Esophagus squamous epithelium (tissue), 5 donors: ENCODE data around the gene SCYGR7. TPM values are rescaled to one million over a fixed set of nuclear protein-coding genes. Genes with fewer than 3 reads are reported as not detected.
A peak's percentile ranks its signal among the peaks of the same experiment; 100 is the strongest.

Experiments
- DNase-seq: peaks from one replicate; lab custom pipeline; 2025; lab: John Stamatoyannopoulos, UW
- H3K27ac ChIP-seq, 4 donors: fragments of 200-600 bp; sonication (generic); one replicate each; pipeline ENCODE4 v1.5.1; 2016 to 2019; ENCODE audit warnings: mild to moderate bottlenecking in 1 of 4
- H3K27me3 ChIP-seq, 4 donors: fragments of 200-600 bp; sonication (generic); 1 replicate in 3 of 4; 2 replicates in 1 of 4; pipeline versions ENCODE4 v1.5.1 to v1.6.0; 2017 to 2021; ENCODE audit warnings: antibody characterized with exemption in 1 of 4
- H3K36me3 ChIP-seq, 3 donors: fragments of 200-600 bp; sonication (generic); one replicate each; pipeline ENCODE4 v1.5.1; 2016 to 2019
- H3K4me1 ChIP-seq, 3 donors: fragments of 200-600 bp; sonication (generic); one replicate each; pipeline ENCODE4 v1.5.1; 2017 to 2019
- H3K4me3 ChIP-seq, 4 donors: fragments of 200-600 bp; sonication (generic); 1 replicate in 3 of 4; 2 replicates in 1 of 4; pipeline ENCODE4 v1.5.1; 2016 to 2019; ENCODE audit warnings: mild to moderate bottlenecking in 2 of 4, moderate library complexity in 1 of 4
- H3K9me3 ChIP-seq, 3 donors: fragments of 200-600 bp; sonication (generic); one replicate each; pipeline ENCODE4 v1.5.1; 2016 to 2019
- CTCF ChIP-seq, 6 experiments: fragments of 450-650 bp in 4 of 6; fragments of 200-600 bp in 2 of 6; sonication (generic) in 2 of 6; IDR thresholded peaks; one replicate each; pipeline ENCODE4 v1.5.1; 2016 to 2019; ENCODE audit warnings: antibody characterized with exemption in 6 of 6, mild to moderate bottlenecking in 4 of 6, moderate library complexity in 4 of 6
- POLR2A ChIP-seq, 4 donors: fragments of 450-650 bp; IDR thresholded peaks; one replicate each; pipeline ENCODE4 v1.6.1; 2017; ENCODE audit warnings: antibody characterized with exemption in 4 of 4, mild to moderate bottlenecking in 4 of 4, moderate library complexity in 3 of 4
- WGBS, 2 donors: methylation state at CpG; one replicate each; pipeline ENCODE4 v1.1.5; 2018; 5-methylcytosine and 5-hydroxymethylcytosine counted together
- intact Hi-C: fragments of 100-400 bp; cut with DNase I; formaldehyde crosslinking; loops from one replicate; pipeline ENCODE4 v1.15.0; 2022
- small RNA-seq, 4 donors: library from RNA; depleted of rRNA; stranded (forward); fragments of <200 nt; gene quantifications; one replicate each; pipeline ENCODE3, GENCODE V24; 2016
- total RNA-seq, 4 donors: library from RNA; depleted of rRNA; stranded (reverse); fragments of >200 nt; gene quantifications; one replicate each; pipeline ENCODE4 v1.1.0, GENCODE V29; 2016
- donor health status: DM: yes; HTN: yes; CAD: no.

Gene SCYGR7
- total RNA-seq, 4 donors from 2014 or later: not detected

GRCh38 chr2:227767830-227768229 is 39.7 kb downstream of the SCYGR7 start:
- H3K27ac ChIP-seq: no peak overlapping the region
- peaks cover 0 to 9% (median 4%) of the 10 kb centered on the region in 3 donors for H3K4me1 ChIP-seq
- H3K27me3 ChIP-seq: no peaks in the 10 kb centered on the region
- TF ChIP-seq POLR2A (IDR thresholded peaks at IDR 0.05) (no peak), CTCF (IDR thresholded peaks at IDR 0.05) (no peak)
- intact Hi-C loops: loop anchor here (5.0 to 10.0 kb wide), 3 partner anchors 97 to 363 kb away; no protein-coding TSS in a partner anchor
- no peak overlapping the region for H3K4me3 ChIP-seq
- H3K9me3 ChIP-seq: no peaks in the 10 kb centered on the region
- WGBS, 2 donors: 82 to 88% methylated on average over 16 to 17 of the region's 22 CpGs
- no peaks in the 10 kb centered on the region for H3K36me3 ChIP-seq
- DNase-seq: no peak

- no peak for TF ChIP-seq POLR2A (IDR thresholded peaks at IDR 0.05)
- TF ChIP-seq CTCF (IDR thresholded peaks at IDR 0.05): no peak
- no peaks in the 10 kb centered on the region for H3K36me3 ChIP-seq
- no peak for DNase-seq
- H3K9me3 ChIP-seq: no peaks in the 10 kb centered on the region
- intact Hi-C loops: no loop called here
- H3K27ac ChIP-seq: no peak overlapping the region
- 85 to 88% methylated on average over 5 of the region's 5 CpGs for WGBS, 2 donors
- no peak overlapping the region for H3K4me3 ChIP-seq
- H3K27me3 ChIP-seq: no peaks in the 10 kb centered on the region
- H3K4me1 ChIP-seq: no peaks in the 10 kb centered on the region
Measured at GRCh38 chr2:227772197-227772661, 44.1 kb downstream of the SCYGR7 start.

- WGBS, 2 donors: 28 to 36% methylated on average over 2 of the region's 2 CpGs
- Histone ChIP-seq H3K36me3 (no peaks in the 10 kb centered on the region), H3K9me3 (no peaks in the 10 kb centered on the region), H3K27me3 (no peaks in the 10 kb centered on the region), H3K27ac (no peak overlapping the region), H3K4me1 (no peaks in the 10 kb centered on the region), H3K4me3 (no peak overlapping the region)
- intact Hi-C loops: no loop called here
- no peak for DNase-seq
- TF ChIP-seq POLR2A (IDR thresholded peaks at IDR 0.05): no peak
Measured at GRCh38 chr2:227772932-227773331, 44.8 kb downstream of the SCYGR7 start.

GRCh38 chr2:227774011-227774624 is 46.0 kb downstream of the SCYGR7 start:
- Histone ChIP-seq H3K27me3 (no peaks in the 10 kb centered on the region), H3K36me3 (no peaks in the 10 kb centered on the region), H3K9me3 (no peaks in the 10 kb centered on the region), H3K27ac (no peak overlapping the region), H3K4me1 (no peaks in the 10 kb centered on the region), H3K4me3 (no peak overlapping the region)
- WGBS, 2 donors: 64 to 65% methylated on average over 12 of the region's 15 CpGs
- intact Hi-C loops: no loop called here
- no peak for DNase-seq
- TF ChIP-seq POLR2A (IDR thresholded peaks at IDR 0.05) (no peak), CTCF (IDR thresholded peaks at IDR 0.05) (peak in 1 of 6 experiments; percentile 37)

- 79 to 80% methylated on average over 6 of the region's 6 CpGs for WGBS, 2 donors
- Histone ChIP-seq H3K4me1 (no peaks in the 10 kb centered on the region), H3K27me3 (no peaks in the 10 kb centered on the region), H3K27ac (no peak overlapping the region), H3K36me3 (no peaks in the 10 kb centered on the region), H3K4me3 (no peak overlapping the region), H3K9me3 (no peaks in the 10 kb centered on the region)
- DNase-seq: no peak
- TF ChIP-seq CTCF (IDR thresholded peaks at IDR 0.05) (no peak), POLR2A (IDR thresholded peaks at IDR 0.05) (no peak)
- intact Hi-C loops: no loop called here
Measured at GRCh38 chr2:227774895-227775842, 47.0 kb downstream of the SCYGR7 start.

Small RNAs within 50 kb of the gene (small RNA-seq; reads per million reads assigned to genes)
- gene RNA5SP121: 0 reads per million in 4 donors
- gene SNRPGP8: 0 reads per million in 4 donors

Other genes with a start within 250 kb of the SCYGR7 start
- gene SCYGR2, start 129.4 kb upstream of the SCYGR7 start, total RNA-seq: not detected
- gene SCYGR3, start 113.5 kb upstream of the SCYGR7 start, total RNA-seq: not detected
- not detected for gene SCYGR4, start 110.8 kb upstream of the SCYGR7 start, total RNA-seq
- not detected for gene SCYGR5, start 61.5 kb upstream of the SCYGR7 start, total RNA-seq
- gene SLC19A3, start 10.3 kb upstream of the SCYGR7 start, total RNA-seq: 1 to 10 TPM in 1 of 4 donors, under 1 TPM in 3; 0.42 to 1.1 (median 0.56) TPM
- not detected for gene SCYGR6, start 3.6 kb upstream of the SCYGR7 start, total RNA-seq
- gene SCYGR8, start 17.6 kb downstream of the SCYGR7 start, total RNA-seq: not detected
- gene CCL20, start 85.5 kb downstream of the SCYGR7 start, total RNA-seq: 10 to 100 TPM in 2 of 4 donors, 1 to 10 TPM in 2; 1.9 to 57.2 (median 8.5) TPM
- 1 to 10 TPM in 1 of 4 donors, not detected in 3; 1.4 TPM for gene DAW1, start 143.3 kb downstream of the SCYGR7 start, total RNA-seq